Adrenal gland (tissue), 5 donors: ENCODE data around the gene ACTC1.
"Not testable (repeated sequence)": the region's sequence is repeated elsewhere in the genome, so short reads cannot be mapped to it uniquely, and the experiment has no call there.

Source experiments
- CTCF ChIP-seq, 6 experiments: fragments of 450-650 bp in 4 of 6; fragments of 200-600 bp in 2 of 6; sonication (generic) in 1 of 6; IDR thresholded peaks; 1 replicate in 5 of 6; 2 replicates in 1 of 6; pipeline versions ENCODE4 v1.5.1 to v1.8.0; 2016 to 2021; ENCODE audit warnings: antibody characterized with exemption in 6 of 6, mild to moderate bottlenecking in 2 of 6, moderate library complexity in 1 of 6
- POLR2A ChIP-seq, 2 donors: fragments of 450-650 bp; IDR thresholded peaks; one replicate each; pipeline ENCODE4 v1.6.1; 2017; ENCODE audit warnings: antibody characterized with exemption in 2 of 2, mild to moderate bottlenecking in 2 of 2, moderate library complexity in 1 of 2
- donor health status: DM: no; HTN: no; CAD: no.

- not testable (repeated sequence) for TF ChIP-seq CTCF, POLR2A (IDR thresholded peaks at IDR 0.05)
Measured at GRCh38 chr15:34812868-34813365, 17.6 kb upstream of the ACTC1 start.
